SIG-M5 treated with dmso at 0.1 percent for 504 hours (cell line): ENCODE results near the gene C4BPB.

Experiments used
- DNase-seq: peaks from one replicate; lab custom pipeline; 2025; ENCODE audit not compliant: unreplicated experiment; lab: John Stamatoyannopoulos, UW

C4BPB gene

DNA sequence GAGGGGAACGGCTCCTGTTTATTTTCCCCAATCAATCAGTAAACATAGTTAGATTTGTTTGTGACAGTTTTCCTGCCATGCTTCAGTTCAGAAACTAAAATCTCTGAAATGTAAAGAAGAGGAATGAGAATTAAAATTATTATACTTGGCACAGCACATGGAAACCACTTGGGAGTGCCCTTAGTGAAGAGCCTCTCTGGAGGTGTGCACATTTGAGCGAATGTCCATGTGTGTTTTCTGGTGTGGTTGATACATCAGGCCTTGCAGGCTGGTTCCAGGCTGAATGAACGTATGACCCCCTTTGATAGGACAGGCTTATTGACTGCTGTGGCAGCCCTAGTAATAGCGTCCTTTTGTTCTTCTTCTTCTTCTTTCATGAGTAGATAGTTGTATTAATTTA is 42.5 kb downstream of the C4BPB start:
- no peak for DNase-seq

DNA sequence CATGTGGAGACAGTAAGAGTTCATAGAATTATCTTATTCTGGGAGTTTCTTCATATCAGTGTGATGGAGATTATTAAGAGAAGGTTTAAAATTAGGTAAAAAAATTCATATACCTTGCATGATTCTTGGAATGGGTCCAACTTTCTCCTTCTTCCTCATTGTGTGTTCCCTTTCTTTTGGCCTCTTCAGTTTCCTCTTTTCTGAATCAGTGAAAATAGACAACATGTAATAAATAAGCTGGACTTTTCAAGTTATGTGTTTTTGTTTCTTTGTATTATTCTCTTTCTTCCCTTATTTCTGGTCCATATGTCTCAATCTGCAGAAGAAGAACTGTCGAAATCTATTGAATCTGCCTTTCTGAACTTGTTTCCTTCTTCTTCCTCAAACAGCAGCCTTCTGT is 45.9 kb downstream of the C4BPB start:
- DNase-seq: peak; percentile 62

DNA sequence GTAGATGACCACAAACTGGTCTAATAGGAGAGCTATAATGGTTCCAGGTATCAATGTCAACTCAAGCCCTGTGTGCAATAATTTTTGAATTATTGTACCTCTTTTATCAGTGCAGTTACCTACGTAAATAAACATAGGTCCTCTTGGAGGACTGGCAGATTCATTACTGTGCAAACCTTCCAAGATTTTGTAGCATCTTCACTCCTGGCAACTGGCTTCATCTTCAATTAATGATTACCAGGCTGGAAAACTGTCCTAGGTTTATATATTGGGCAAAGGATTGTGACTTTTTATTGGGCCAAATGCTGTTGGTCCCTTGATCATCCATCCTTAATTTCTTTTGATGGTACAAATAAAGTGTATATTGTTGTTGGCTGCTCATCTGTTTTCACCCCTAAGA is 51.0 kb downstream of the C4BPB start:
- no peak for DNase-seq

DNA sequence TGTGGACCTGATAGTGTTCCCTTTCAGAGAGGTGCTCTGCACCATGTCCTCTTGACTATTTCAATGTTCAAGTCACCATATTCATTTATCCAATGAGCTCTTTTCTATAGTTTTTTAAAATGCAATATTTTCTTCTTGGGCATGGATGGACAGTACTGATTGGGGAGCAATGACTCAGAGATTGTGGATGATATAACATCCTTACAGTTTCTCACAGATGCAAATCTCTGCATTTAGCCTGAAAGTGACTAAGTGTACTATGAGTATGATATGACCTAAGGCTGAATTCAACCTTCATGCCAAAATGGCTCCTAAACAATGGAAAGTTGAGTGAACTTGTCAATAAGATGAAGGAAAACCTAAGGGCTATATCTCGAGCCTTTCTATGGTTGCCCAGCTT is 51.9 kb downstream of the C4BPB start:
- DNase-seq: no peak

DNA sequence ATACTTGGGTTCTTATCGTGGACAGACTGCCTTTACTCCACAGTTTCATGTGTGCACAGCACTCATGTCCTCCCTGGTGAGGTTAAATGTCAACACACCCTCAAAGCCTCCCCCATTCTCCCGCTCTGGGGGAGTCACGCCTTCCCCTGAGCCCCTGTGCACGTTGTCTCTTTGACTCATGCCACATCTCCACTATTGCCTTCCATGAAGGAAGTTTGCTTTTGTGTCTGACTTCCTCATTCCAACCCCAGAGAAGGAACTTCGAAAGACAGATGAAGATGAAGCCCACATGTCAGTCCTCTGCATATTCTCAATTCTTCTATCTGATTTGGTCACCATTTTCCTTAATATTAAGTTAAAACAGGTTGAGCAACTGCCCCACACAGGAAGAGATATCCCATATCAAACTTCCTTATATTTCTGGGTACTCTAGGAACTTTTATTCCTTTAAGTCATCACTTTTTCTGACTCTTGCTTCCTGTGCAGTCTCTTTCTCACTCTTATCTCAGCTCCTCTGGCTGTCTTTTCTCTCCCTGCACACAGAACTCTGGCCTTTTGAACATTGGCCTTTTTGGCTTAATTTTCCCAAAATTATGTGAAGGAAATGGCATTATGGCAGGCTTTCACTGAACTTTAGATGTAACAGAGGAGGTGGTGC is 56.9 kb downstream of the C4BPB start:
- peak; percentile 75 for DNase-seq
